Measurements from ENCODE around the gene LMAN1L.

Gene LMAN1L

GRCh38 chr15:74794248-74794969, 18.2 kb upstream of the LMAN1L start:
- no peak for ATAC-seq

GRCh38 chr15:74794970-74795349, 17.7 kb upstream of the LMAN1L start:
- DNase-seq (no peak), ATAC-seq (no peak)

More at GRCh38 chr15:74794248-74794969, 18.2 kb upstream of the LMAN1L start:
- no peak for DNase-seq

- DNase-seq = peak; percentile 57
- peak; percentile 38 for ATAC-seq
Measured at GRCh38 chr15:74795966-74796625, 16.5 kb upstream of the LMAN1L start.

GRCh38 chr15:74798388-74799254, 14.0 kb upstream of the LMAN1L start:
- ATAC-seq (no peak), DNase-seq (no peak)

GRCh38 chr15:74799255-74799855, 13.3 kb upstream of the LMAN1L start:
- ATAC-seq = peak; percentile 9
- no peak for DNase-seq

GRCh38 chr15:74799856-74800558, 12.6 kb upstream of the LMAN1L start:
- peak; percentile 89 for DNase-seq
- ATAC-seq = peak; percentile 90

- ATAC-seq = no peak
Measured at GRCh38 chr15:74800559-74801094, 12.0 kb upstream of the LMAN1L start.

GRCh38 chr15:74801311-74801997, 11.2 kb upstream of the LMAN1L start:
- ATAC-seq = no peak

More at GRCh38 chr15:74800559-74801094, 12.0 kb upstream of the LMAN1L start:
- no peak for DNase-seq

GRCh38 chr15:74802290-74802689, 10.3 kb upstream of the LMAN1L start:
- DNase-seq = no peak
- ATAC-seq = no peak

More at GRCh38 chr15:74801311-74801997, 11.2 kb upstream of the LMAN1L start:
- DNase-seq = no peak

GRCh38 chr15:74802862-74803447, 9.7 kb upstream of the LMAN1L start:
- DNase-seq (no peak), ATAC-seq (no peak)

- DNase-seq = no peak
Measured at GRCh38 chr15:74804935-74805334, 7.7 kb upstream of the LMAN1L start.

GRCh38 chr15:74807282-74807681, 5.4 kb upstream of the LMAN1L start:
- no peak for DNase-seq
- ATAC-seq = peak; percentile 7

More at GRCh38 chr15:74804935-74805334, 7.7 kb upstream of the LMAN1L start:
- ATAC-seq = no peak

- DNase-seq (no peak), ATAC-seq (peak; percentile 20)
Measured at GRCh38 chr15:74808078-74808839, 4.4 kb upstream of the LMAN1L start.

GRCh38 chr15:74808840-74809229, 3.8 kb upstream of the LMAN1L start:
- DNase-seq (no peak), ATAC-seq (no peak)

- ATAC-seq = no peak
Measured at GRCh38 chr15:74809242-74809641, 3.4 kb upstream of the LMAN1L start.

GRCh38 chr15:74809956-74810355, 2.7 kb upstream of the LMAN1L start:
- ATAC-seq (no peak), DNase-seq (no peak)

More at GRCh38 chr15:74809242-74809641, 3.4 kb upstream of the LMAN1L start:
- no peak for DNase-seq

GRCh38 chr15:74815121-74815934, 2.7 kb downstream of the LMAN1L start:
- DNase-seq (no peak), ATAC-seq (no peak)

- DNase-seq = no peak
- no peak for ATAC-seq
Measured at GRCh38 chr15:74815961-74816360, 3.3 kb downstream of the LMAN1L start.

Data from stimulated activated naive CD8-positive, alpha-beta T cell treated with anti-CD3 and anti-CD28 coated beads, Interleukin-15, Interleukin-2, amounts not matched to agents 100 U/mL and 50 U/mL, for 24 hours (primary cell).